IPS-18a (cell line): ENCODE data around the gene GPR75.
"Not testable (repeated sequence)": the region's sequence is repeated elsewhere in the genome, so short reads cannot be mapped to it uniquely, and the experiment has no call there.

Experiments
- H3K27ac ChIP-seq: one replicate; pipeline ENCODE4 v1.5.1; 2013; ENCODE audit warnings: low read length
- H3K27me3 ChIP-seq: one replicate; pipeline ENCODE4 v1.6.1; 2013; ENCODE audit warnings: mild to moderate bottlenecking, low read length; ENCODE audit not compliant: control insufficient read depth, insufficient read depth
- H3K36me3 ChIP-seq: one replicate; pipeline ENCODE4 v1.6.1; 2013; ENCODE audit warnings: low read depth, low read length; ENCODE audit not compliant: control insufficient read depth
- H3K4me1 ChIP-seq: one replicate; pipeline ENCODE4 v1.6.1; 2013; ENCODE audit warnings: low read depth, low read length; ENCODE audit not compliant: control insufficient read depth
- H3K4me3 ChIP-seq: one replicate; pipeline ENCODE4 v1.5.1; 2013; ENCODE audit warnings: low read length
- H3K9ac ChIP-seq: one replicate; pipeline ENCODE4 v1.6.1; 2013; ENCODE audit warnings: mild to moderate bottlenecking, low read length, moderate library complexity
- H3K9me3 ChIP-seq: one replicate; pipeline ENCODE4 v1.6.1; 2013; ENCODE audit warnings: low read depth, low read length; ENCODE audit not compliant: control insufficient read depth

The GPR75 gene

DNA sequence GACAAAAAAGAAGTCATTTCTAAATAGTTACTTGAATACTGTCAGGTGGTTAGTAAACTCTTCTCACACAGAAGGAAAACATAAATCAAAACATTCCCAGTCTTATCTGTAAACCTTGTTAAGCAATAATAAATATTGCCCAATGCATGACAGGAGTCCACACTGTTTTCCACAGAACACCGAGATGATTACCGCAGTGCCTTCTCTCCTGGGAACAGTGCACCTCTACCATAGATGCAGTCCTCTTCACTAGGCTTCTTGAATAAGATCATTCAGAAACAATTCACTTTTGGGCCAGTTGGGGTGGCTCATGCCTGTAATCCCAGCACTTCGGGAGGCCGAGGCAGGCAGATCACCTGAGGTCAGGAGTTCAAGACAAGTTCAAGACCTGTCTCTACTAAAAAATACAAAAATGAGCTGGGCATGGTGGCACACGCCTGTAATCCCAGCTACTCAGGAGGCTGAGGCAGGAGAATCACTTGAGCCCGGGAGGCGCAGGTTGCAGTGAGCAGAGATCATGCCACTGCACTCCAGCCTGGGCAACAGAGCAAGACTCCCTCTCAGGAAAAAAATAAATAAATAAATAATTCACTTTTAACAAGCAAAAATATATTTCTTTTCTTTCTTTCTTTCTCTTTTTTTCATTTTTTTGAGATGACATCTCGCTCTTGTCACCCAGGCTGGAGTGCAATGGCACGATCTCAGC is 8.6 kb downstream of the GPR75 start:
- H3K36me3 ChIP-seq, result peaks cover 15% of the 10 kb centered on the region
- not testable (repeated sequence) for H3K27ac ChIP-seq, H3K9me3 ChIP-seq, H3K4me1 ChIP-seq, H3K27me3 ChIP-seq, H3K9ac ChIP-seq, H3K4me3 ChIP-seq

DNA sequence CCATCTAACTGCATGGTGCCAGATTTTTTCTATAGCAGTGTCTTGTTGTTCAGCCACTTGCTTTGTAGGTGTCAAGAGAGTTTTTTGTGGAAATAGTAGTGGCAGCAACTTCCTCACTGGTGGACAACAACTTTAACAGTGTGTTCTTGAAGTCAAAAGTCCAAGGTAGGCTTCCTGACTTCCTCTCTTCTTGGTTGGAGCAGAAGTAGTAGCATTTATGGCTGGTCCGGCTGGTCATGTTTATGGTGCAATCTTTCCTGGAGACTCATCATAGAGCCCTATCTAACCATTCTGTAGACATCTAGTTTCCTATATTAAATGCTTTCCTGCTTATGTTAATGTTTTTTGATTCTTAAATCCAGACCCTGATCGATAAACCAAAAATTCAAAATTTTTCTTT is 11.7 kb downstream of the GPR75 start:
- H3K4me3 ChIP-seq, result no peak overlapping the region
- no peak overlapping the region for H3K27ac ChIP-seq
- H3K9ac ChIP-seq, result no peak overlapping the region
- H3K4me1 ChIP-seq, result no peaks in the 10 kb centered on the region
- no peaks in the 10 kb centered on the region for H3K36me3 ChIP-seq
- H3K9me3 ChIP-seq, result no peaks in the 10 kb centered on the region
- no peaks in the 10 kb centered on the region for H3K27me3 ChIP-seq

DNA sequence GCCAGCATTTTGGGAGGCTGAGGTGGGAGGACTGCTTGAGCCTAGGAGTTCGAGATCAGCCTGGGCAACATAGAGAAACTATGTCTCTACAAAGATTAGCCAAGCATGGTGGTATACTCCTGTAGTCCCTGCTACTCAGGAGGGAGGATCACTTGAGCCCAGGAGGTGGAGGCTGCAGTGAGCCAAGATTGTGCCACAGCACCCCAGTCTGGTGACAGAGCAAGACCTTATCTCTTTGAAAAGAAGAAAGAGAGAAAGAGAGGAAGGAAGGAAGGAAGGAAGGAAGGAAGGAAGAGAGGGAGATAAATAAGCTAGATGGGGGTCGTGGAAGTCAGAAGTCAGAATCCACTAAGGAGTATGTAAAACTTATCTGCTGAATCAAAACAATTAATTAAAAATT is 16.2 kb downstream of the GPR75 start:
- no peaks in the 10 kb centered on the region for H3K4me1 ChIP-seq
- no peaks in the 10 kb centered on the region for H3K36me3 ChIP-seq
- no peak overlapping the region for H3K27ac ChIP-seq
- no peaks in the 10 kb centered on the region for H3K9me3 ChIP-seq
- H3K4me3 ChIP-seq, result no peak overlapping the region
- no peak overlapping the region for H3K9ac ChIP-seq
- no peaks in the 10 kb centered on the region for H3K27me3 ChIP-seq

DNA sequence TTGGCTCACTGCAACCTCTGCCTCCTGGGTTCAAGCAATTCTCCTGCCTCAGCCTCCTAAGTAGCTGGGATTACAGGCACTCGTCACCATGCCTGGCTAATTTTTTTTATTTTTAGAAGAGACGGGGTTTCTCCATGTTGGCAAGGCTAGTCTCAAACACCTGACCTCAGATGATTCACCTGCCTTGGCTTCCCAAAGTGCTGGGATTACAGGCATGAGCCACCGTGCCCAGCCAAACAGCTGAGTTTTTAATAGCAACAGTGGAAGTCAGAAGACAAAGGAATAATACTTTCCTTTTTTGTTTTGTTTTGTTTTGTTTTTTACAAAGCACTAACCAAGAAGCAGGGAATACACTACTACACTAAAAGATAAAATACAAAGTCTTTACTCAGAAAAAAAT is 16.9 kb downstream of the GPR75 start:
- H3K27ac ChIP-seq, result no peak overlapping the region
- H3K9ac ChIP-seq, result no peak overlapping the region
- no peaks in the 10 kb centered on the region for H3K9me3 ChIP-seq
- no peaks in the 10 kb centered on the region for H3K4me1 ChIP-seq
- no peaks in the 10 kb centered on the region for H3K27me3 ChIP-seq
- H3K36me3 ChIP-seq, result no peaks in the 10 kb centered on the region
- H3K4me3 ChIP-seq, result no peak overlapping the region

DNA sequence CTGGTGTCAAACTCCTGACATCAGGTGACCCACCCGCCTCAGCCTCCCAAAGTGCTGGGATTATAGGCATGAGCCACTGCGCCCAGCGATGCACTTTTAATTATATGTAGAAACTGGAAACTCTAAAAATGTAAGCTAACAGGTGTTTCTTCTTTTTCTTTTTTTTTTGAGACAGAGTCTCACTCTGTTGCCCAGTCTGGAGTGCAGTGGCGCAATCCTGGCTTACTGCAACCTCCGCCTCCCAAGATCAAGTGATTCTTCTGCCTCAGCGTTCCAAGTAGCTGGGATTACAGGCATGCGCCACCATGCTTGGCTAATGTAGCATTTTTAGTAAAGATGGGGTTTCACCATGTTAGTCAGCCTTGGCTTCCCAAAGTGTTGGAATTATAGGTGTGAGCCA is 18.1 kb downstream of the GPR75 start:
- H3K4me3 ChIP-seq, H3K9ac ChIP-seq, H3K36me3 ChIP-seq, H3K9me3 ChIP-seq, H3K27ac ChIP-seq, H3K27me3 ChIP-seq, H3K4me1 ChIP-seq: not testable (repeated sequence)

DNA sequence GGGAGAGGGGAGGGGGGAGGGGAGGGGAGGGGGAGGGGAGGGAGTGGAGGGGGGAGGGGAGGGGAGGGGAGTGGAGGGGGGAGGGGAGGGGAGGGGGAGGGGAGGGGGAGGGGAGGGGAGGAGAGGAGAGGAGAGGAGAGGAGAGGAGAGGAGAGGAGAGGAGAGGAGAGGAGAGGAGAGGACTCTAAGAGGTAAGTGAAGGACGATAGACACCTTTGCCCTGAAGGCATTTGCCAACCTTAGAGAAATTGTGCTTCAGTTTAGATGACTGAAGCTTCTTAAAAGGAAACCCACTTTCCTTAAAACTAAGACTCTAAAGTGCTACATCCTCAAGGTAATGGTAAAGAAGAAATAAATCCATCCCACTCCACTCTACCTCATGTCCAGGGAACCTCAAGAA is 19.2 kb downstream of the GPR75 start:
- H3K9me3 ChIP-seq, result no peaks in the 10 kb centered on the region
- H3K27me3 ChIP-seq, result no peaks in the 10 kb centered on the region
- no peak overlapping the region for H3K27ac ChIP-seq
- no peaks in the 10 kb centered on the region for H3K36me3 ChIP-seq
- no peak overlapping the region for H3K4me3 ChIP-seq
- no peak overlapping the region for H3K9ac ChIP-seq
- no peaks in the 10 kb centered on the region for H3K4me1 ChIP-seq

DNA sequence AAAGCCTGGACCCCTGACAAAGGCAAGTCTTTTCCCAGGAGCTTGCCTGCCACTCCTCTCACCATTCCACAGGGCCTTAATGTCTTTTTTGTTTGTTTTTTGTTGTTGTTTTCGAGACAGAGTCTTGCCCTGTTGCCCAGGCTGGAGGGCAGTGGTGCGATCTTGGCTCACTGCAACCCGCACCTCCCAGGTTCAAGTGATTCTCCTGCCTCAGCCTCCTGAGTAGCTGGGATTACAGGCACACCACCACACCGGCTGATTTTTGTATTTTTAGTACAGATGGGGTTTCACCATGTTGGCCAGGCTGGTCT is 29.8 kb downstream of the GPR75 start:
- peaks cover 20% of the 10 kb centered on the region for H3K4me1 ChIP-seq
- not testable (repeated sequence) for H3K4me3 ChIP-seq, H3K27me3 ChIP-seq, H3K27ac ChIP-seq, H3K9ac ChIP-seq, H3K9me3 ChIP-seq, H3K36me3 ChIP-seq

DNA sequence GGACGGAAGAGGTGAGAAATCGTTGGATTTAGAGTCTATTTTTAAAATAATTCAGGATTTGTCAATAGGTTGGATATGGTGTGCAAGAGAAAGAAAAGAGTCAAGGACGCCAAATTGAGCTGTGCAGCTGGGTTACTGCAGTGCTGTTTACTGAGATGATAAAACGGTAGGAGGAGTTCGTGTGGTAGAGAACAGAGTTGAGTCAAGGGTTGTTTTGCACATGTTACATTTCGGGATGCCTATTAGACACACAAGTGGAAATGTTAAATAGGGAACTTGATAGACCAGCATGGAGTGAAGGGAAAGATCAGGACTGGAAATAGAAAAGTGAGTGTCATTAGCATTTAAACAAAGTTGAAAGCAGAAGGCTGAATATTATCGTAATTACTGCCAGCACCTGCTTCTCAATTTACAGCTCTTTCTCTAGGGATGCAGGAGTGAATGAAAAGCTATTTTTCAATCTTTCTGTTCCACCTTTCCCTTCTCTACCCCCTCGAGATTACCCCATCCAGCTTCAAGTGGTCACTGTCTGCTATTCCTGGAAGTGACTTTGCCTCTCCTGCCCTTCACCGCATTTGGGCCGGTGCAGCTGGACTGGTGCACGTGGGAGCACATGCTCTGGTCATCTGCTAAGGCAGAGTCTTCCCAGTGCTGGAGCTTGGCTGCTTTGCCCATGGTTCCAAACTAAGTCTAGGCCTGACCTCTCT is 30.3 kb downstream of the GPR75 start:
- Histone ChIP-seq H3K9ac (no peak overlapping the region), H3K4me3 (no peak overlapping the region), H3K9me3 (no peaks in the 10 kb centered on the region), H3K36me3 (no peaks in the 10 kb centered on the region), H3K27ac (no peak overlapping the region), H3K27me3 (no peaks in the 10 kb centered on the region), H3K4me1 (peaks cover 20% of the 10 kb centered on the region)

DNA sequence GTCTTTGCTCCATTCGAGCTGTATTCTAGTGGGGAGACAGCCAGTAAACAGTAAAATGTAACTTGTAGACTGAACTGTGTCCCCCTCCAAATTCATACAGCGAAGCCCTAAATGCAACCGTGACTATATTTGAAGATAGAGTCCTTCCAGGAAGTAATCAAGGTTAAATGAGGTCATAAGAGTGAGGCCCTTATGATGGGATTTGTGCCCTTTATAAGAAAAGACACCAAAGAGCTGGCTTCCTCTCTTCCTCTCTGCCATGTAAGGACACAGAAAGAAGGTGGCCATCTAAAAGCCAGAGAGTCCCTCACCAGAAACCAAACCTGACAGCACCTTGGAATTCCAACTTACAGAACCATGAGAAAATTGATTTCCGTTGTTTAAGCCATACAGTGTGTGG is 31.4 kb downstream of the GPR75 start:
- Histone ChIP-seq H3K4me1 (peaks cover 20% of the 10 kb centered on the region), H3K4me3 (no peak overlapping the region), H3K9me3 (no peaks in the 10 kb centered on the region), H3K27ac (no peak overlapping the region), H3K27me3 (no peaks in the 10 kb centered on the region), H3K9ac (no peak overlapping the region), H3K36me3 (no peaks in the 10 kb centered on the region)

DNA sequence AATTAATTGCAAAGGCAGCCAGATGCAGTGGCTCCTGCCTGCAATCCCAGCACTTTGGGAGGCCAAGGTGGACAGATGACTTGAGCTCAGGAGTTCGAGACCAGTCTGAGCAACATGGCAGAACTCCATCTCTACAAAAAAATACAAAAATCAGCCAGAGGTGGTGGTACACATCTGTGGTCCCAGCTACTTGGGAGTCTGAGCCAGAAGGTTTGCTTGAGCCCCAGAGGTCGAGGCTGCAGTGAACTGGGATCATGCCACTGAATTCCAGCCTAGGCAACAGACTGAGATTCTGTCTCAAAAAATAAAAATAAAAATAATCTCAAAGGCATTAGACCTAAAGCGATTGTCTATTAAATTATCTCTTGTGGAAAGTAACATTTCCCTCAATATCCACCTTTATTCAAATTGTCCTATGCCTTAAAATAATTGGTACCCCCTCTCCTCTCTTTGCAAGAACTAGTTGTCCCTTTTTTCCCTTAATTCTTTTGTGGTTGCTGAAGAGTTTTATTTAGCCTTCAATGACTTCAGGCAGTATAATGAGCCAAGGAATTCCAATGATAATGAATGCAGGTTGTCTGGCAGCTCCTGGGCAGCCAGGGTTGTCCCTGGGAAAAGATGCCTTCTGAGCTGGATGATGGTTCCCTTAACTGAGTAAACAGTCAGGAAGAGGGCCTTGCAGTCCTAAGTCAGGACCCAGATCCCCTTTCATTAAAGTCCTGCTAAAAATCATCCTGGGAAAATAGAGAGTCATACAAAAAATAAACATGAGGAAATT is 32.2 kb downstream of the GPR75 start:
- no peaks in the 10 kb centered on the region for H3K9me3 ChIP-seq
- no peak overlapping the region for H3K9ac ChIP-seq

DNA sequence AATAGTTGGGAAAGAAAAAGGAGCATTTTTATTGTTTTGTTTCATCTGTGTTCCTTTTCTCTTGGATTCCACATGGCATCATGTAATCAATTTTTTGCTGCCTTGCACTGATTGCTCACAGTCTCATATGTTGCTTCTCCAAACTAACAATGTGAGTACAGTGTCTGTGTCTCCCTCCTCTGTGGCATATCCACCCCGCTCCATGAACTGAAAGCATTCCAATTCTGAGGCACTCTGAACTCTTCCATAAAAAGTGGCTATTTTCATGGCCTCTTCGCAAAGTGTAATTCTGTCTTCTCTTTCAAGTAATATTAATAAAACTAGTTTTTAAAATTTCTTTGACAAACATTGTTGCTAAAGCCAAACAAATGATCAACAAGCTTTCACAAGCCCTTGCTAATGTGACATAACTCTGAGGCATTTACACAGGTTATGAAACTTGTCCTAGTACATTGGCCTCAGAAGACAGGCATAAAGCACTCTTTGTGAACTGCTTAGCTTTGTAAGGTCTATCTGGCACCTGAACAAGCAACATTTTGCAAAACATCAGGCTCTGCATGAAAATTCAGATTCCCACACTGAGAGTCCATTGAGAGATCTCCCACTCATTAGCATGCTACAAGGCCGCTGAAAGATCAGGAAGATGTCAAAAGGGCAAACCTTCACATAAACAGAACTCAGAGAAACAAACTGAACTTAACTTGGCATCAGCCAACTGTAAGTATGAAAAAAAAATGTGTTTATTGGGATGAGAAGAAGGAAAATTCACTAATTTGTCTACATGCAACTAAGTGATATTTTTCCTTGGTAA is 33.0 kb downstream of the GPR75 start:
- H3K9me3 ChIP-seq, result no peaks in the 10 kb centered on the region
- H3K9ac ChIP-seq, result no peak overlapping the region
- no peaks in the 10 kb centered on the region for H3K27me3 ChIP-seq
- peaks cover 20% of the 10 kb centered on the region for H3K4me1 ChIP-seq
- no peak overlapping the region for H3K4me3 ChIP-seq
- H3K27ac ChIP-seq, result no peak overlapping the region
- no peaks in the 10 kb centered on the region for H3K36me3 ChIP-seq

More for the DNA sequence above, 32.2 kb downstream of the GPR75 start:
- H3K27me3 ChIP-seq, result no peaks in the 10 kb centered on the region
- H3K36me3 ChIP-seq, result no peaks in the 10 kb centered on the region
- H3K4me1 ChIP-seq, result peaks cover 20% of the 10 kb centered on the region
- no peak overlapping the region for H3K27ac ChIP-seq
- H3K4me3 ChIP-seq, result no peak overlapping the region
